Endodermal cell (in vitro differentiated cells): ENCODE measurements around the gene C1QTNF6. TPM values are rescaled to one million over a fixed set of nuclear protein-coding genes. Genes with fewer than 3 reads are reported as not detected.

Source experiments
- DNase-seq: peaks from one replicate; pipeline ENCODE4 v3.0.0-alpha.2; 2017
- H3K27ac ChIP-seq: 2 replicates; pipeline ENCODE4 v1.5.1; 2013; ENCODE audit warnings: mild to moderate bottlenecking, low read depth, low read length, moderate library complexity
- H3K27me3 ChIP-seq: 2 replicates; pipeline ENCODE4 v1.6.1; 2013; ENCODE audit warnings: mild to moderate bottlenecking, low read length, moderate library complexity; ENCODE audit not compliant: insufficient read depth, control insufficient read depth, poor library complexity, severe bottlenecking
- H3K36me3 ChIP-seq: 2 replicates; pipeline ENCODE4 v1.7.0; 2013; ENCODE audit warnings: mild to moderate bottlenecking, low read length, moderate library complexity; ENCODE audit not compliant: control insufficient read depth, insufficient read depth
- H3K4me1 ChIP-seq: one replicate; pipeline ENCODE4 v1.7.0; 2013; ENCODE audit warnings: low read length; ENCODE audit not compliant: control insufficient read depth, insufficient read depth
- H3K4me3 ChIP-seq: 2 replicates; pipeline ENCODE4 v1.5.1; 2013; ENCODE audit warnings: mild to moderate bottlenecking, low read length, moderate library complexity
- H3K9ac ChIP-seq: 2 replicates; pipeline ENCODE4 v1.6.1; 2013; ENCODE audit warnings: mild to moderate bottlenecking, low read length, moderate library complexity; ENCODE audit not compliant: poor library complexity, severe bottlenecking; ENCODE audit errors: extremely low read depth
- H3K9me3 ChIP-seq: 2 replicates; pipeline ENCODE4 v1.6.1; 2013; ENCODE audit warnings: mild to moderate bottlenecking, low read length, moderate library complexity; ENCODE audit not compliant: control insufficient read depth
- H3K27ac Mint-ChIP-seq: 2 replicates; pipeline ENCODE4 v1.8.0; 2020; ENCODE audit warnings: mixed read lengths
- H3K27me3 Mint-ChIP-seq: 2 replicates; pipeline ENCODE4 v1.8.0; 2021; ENCODE audit warnings: mild to moderate bottlenecking, mixed read lengths; ENCODE audit not compliant: insufficient read depth
- H3K36me3 Mint-ChIP-seq: 2 replicates; pipeline ENCODE4 v1.8.0; 2020; ENCODE audit warnings: low read depth, mixed read lengths
- H3K4me1 Mint-ChIP-seq: 2 replicates; pipeline ENCODE4 v1.8.0; 2020; ENCODE audit warnings: mixed read lengths
- H3K4me3 Mint-ChIP-seq: 2 replicates; pipeline ENCODE4 v1.8.0; 2020; ENCODE audit warnings: mild to moderate bottlenecking, moderate library complexity, mixed read lengths
- H3K9me3 Mint-ChIP-seq: 2 replicates; pipeline ENCODE4 v1.8.0; 2020; ENCODE audit warnings: mild to moderate bottlenecking, mixed read lengths
- CTCF ChIP-seq: fragments of 200-600 bp; sonication (generic); conservative IDR thresholded peaks from 2 replicates; pipeline ENCODE4 v1.5.0; 2021; ENCODE audit warnings: antibody characterized with exemption, mild to moderate bottlenecking
- WGBS, 2 experiments: methylation state at CpG; one replicate each; pipeline versions ENCODE4 v1.1.5 to v1.1.7; 2013; ENCODE audit warnings: missing lambda C conversion rate in 2 of 2, mixed read lengths in 1 of 2; ENCODE audit not compliant: insufficient coverage in 1 of 2, insufficient read length in 1 of 2; 5-methylcytosine and 5-hydroxymethylcytosine counted together
- total RNA-seq, 2 donors: library from RNA; stranded (reverse); fragmentation: NEBNext Ultra II Directional in 1 of 2; extraction: Animal tissue kit (Norgen Biotek cat#: 25700) in 1 of 2; gene quantifications; 2 replicates in 1 of 2; 3 replicates in 1 of 2; pipeline ENCODE4 v1.2.1, GENCODE V29; 2021

The C1QTNF6 gene
- total RNA-seq, 2 donors from 2014 or later = 15.5 to 16.9 TPM

- WGBS, 2 experiments = 86% methylated on average over 7 of the region's 7 CpGs; no CpG with 5 or more reads in 1 of the 2 experiments
- Histone ChIP-seq H3K27ac (no peak overlapping the region), H3K4me3 (no peak overlapping the region), H3K27me3 (no peaks in the 10 kb centered on the region), H3K36me3 (no peaks in the 10 kb centered on the region), H3K9ac (no peak overlapping the region), H3K9me3 (no peaks in the 10 kb centered on the region), H3K4me1 (no peaks in the 10 kb centered on the region)
- H3K27me3 Mint-ChIP-seq = peaks cover 8% of the 10 kb centered on the region
- peaks cover 19% of the 10 kb centered on the region for H3K9me3 Mint-ChIP-seq
- H3K4me3 Mint-ChIP-seq = no peak overlapping the region
- no peak for TF ChIP-seq CTCF
- no peak for DNase-seq
- H3K36me3 Mint-ChIP-seq = no peaks in the 10 kb centered on the region
- peaks cover 16% of the 10 kb centered on the region for H3K4me1 Mint-ChIP-seq
- H3K27ac Mint-ChIP-seq = no peak overlapping the region
Observed at GRCh38 chr22:37218771-37219411, 30.8 kb upstream of the C1QTNF6 start.

GRCh38 chr22:37218399-37218770 is 30.3 kb upstream of the C1QTNF6 start:
- 90 to 93% methylated on average over 2 to 6 of the region's 6 CpGs for WGBS, 2 experiments

GRCh38 chr22:37215890-37216289 is 27.8 kb upstream of the C1QTNF6 start:
- Mint-ChIP-seq H3K4me3 (no peak overlapping the region), H3K9me3 (peaks cover 4% of the 10 kb centered on the region), H3K4me1 (peaks cover 17% of the 10 kb centered on the region), H3K27ac (no peak overlapping the region), H3K36me3 (no peaks in the 10 kb centered on the region), H3K27me3 (peaks cover 4% of the 10 kb centered on the region)
- Histone ChIP-seq H3K9ac (no peak overlapping the region), H3K27ac (no peak overlapping the region), H3K36me3 (no peaks in the 10 kb centered on the region), H3K9me3 (no peaks in the 10 kb centered on the region), H3K27me3 (no peaks in the 10 kb centered on the region), H3K4me3 (no peak overlapping the region), H3K4me1 (no peaks in the 10 kb centered on the region)
- TF ChIP-seq CTCF = no peak
- whole genome bisulfite sequencing, 2 experiments = 72 to 88% methylated on average over 4 to 8 of the region's 9 CpGs
- no peak for DNase-seq

More at GRCh38 chr22:37218399-37218770, 30.3 kb upstream of the C1QTNF6 start:
- H3K27me3 Mint-ChIP-seq = peaks cover 8% of the 10 kb centered on the region
- no peaks in the 10 kb centered on the region for H3K27me3 ChIP-seq
- H3K27ac Mint-ChIP-seq = no peak overlapping the region
- no peaks in the 10 kb centered on the region for H3K36me3 ChIP-seq
- DNase-seq = no peak
- no peak for TF ChIP-seq CTCF
- no peak overlapping the region for H3K4me3 Mint-ChIP-seq
- H3K4me1 ChIP-seq = no peaks in the 10 kb centered on the region
- peaks cover 16% of the 10 kb centered on the region for H3K4me1 Mint-ChIP-seq
- no peak overlapping the region for H3K27ac ChIP-seq
- no peaks in the 10 kb centered on the region for H3K9me3 ChIP-seq
- H3K36me3 Mint-ChIP-seq = no peaks in the 10 kb centered on the region
- no peak overlapping the region for H3K9ac ChIP-seq
- H3K4me3 ChIP-seq = no peak overlapping the region
- peaks cover 19% of the 10 kb centered on the region for H3K9me3 Mint-ChIP-seq
